HUES48 (cell line): ENCODE data around the gene KRTAP10-8.
"Not testable (repeated sequence)": the region's sequence is repeated elsewhere in the genome, so short reads cannot be mapped to it uniquely, and the experiment has no call there.

Experiments used
- H3K27ac ChIP-seq: one replicate; pipeline ENCODE4 v1.7.0; 2013; ENCODE audit warnings: low read depth, low read length, inconsistent platforms
- H3K27me3 ChIP-seq: 2 replicates; pipeline ENCODE4 v1.6.1; 2013; ENCODE audit warnings: mild to moderate bottlenecking, low read length; ENCODE audit not compliant: control insufficient read depth, insufficient read depth
- H3K36me3 ChIP-seq: 2 replicates; pipeline ENCODE4 v1.6.1; 2013; ENCODE audit warnings: low read length; ENCODE audit not compliant: control insufficient read depth, insufficient read depth
- H3K4me1 ChIP-seq: 2 replicates; pipeline ENCODE4 v1.6.1; 2013; ENCODE audit warnings: mild to moderate bottlenecking, low read length; ENCODE audit not compliant: control insufficient read depth, insufficient read depth
- H3K4me3 ChIP-seq: 2 replicates; pipeline ENCODE4 v1.5.1; 2013; ENCODE audit warnings: mild to moderate bottlenecking, low read depth, low read length
- H3K9ac ChIP-seq: 2 replicates; pipeline ENCODE4 v1.6.1; 2013; ENCODE audit warnings: mild to moderate bottlenecking, low read depth, low read length, moderate library complexity
- H3K9me3 ChIP-seq: 2 replicates; pipeline ENCODE4 v1.6.1; 2013; ENCODE audit warnings: low read length; ENCODE audit not compliant: control insufficient read depth, insufficient read depth

Gene KRTAP10-8

GRCh38 chr21:44591801-44592130, 20.1 kb upstream of the KRTAP10-8 start:
- H3K4me1 ChIP-seq: peaks cover 12% of the 10 kb centered on the region
- not testable (repeated sequence) for H3K9ac ChIP-seq, H3K36me3 ChIP-seq, H3K27me3 ChIP-seq, H3K27ac ChIP-seq, H3K4me3 ChIP-seq, H3K9me3 ChIP-seq

GRCh38 chr21:44592446-44593311, 19.2 kb upstream of the KRTAP10-8 start, which contains the start of gene KRTAP10-6:
TSS of gene KRTAP10-6 (minus strand) at chr21:44592505. CDS start at chr21:44592484, 21 bp downstream.
- no peak within 1 kb of the TSS for H3K9ac ChIP-seq
- no peaks in the 10 kb centered on the region for H3K27me3 ChIP-seq
- H3K9me3 ChIP-seq: no peaks in the 10 kb centered on the region
- peaks cover 14% of the 10 kb centered on the region for H3K4me1 ChIP-seq
- H3K4me3 ChIP-seq: no peak within 1 kb of the TSS
- H3K27ac ChIP-seq: no peak within 1 kb of the TSS
- no peaks in the 10 kb centered on the region for H3K36me3 ChIP-seq

- H3K27ac ChIP-seq: no peak overlapping the region
- H3K9ac ChIP-seq: no peak overlapping the region
- H3K4me3 ChIP-seq: no peak overlapping the region
- H3K36me3 ChIP-seq: no peaks in the 10 kb centered on the region
- H3K27me3 ChIP-seq: no peaks in the 10 kb centered on the region
- H3K4me1 ChIP-seq: peaks cover 25% of the 10 kb centered on the region
- no peaks in the 10 kb centered on the region for H3K9me3 ChIP-seq
These were observed 18.1 kb upstream of the KRTAP10-8 start for GRCh38 chr21:44593598-44594405.

GRCh38 chr21:44594406-44594916, 17.4 kb upstream of the KRTAP10-8 start:
- Histone ChIP-seq H3K4me3 (no peak overlapping the region), H3K9ac (no peak overlapping the region), H3K27me3 (no peaks in the 10 kb centered on the region), H3K27ac (no peak overlapping the region), H3K4me1 (peaks cover 26% of the 10 kb centered on the region), H3K9me3 (no peaks in the 10 kb centered on the region), H3K36me3 (no peaks in the 10 kb centered on the region)

GRCh38 chr21:44595524-44595923, 16.4 kb upstream of the KRTAP10-8 start:
- Histone ChIP-seq H3K4me3 (no peak overlapping the region), H3K9me3 (no peaks in the 10 kb centered on the region), H3K27me3 (no peaks in the 10 kb centered on the region), H3K4me1 (peaks cover 26% of the 10 kb centered on the region), H3K27ac (no peak overlapping the region), H3K36me3 (no peaks in the 10 kb centered on the region), H3K9ac (no peak overlapping the region)

GRCh38 chr21:44596068-44596725, 15.7 kb upstream of the KRTAP10-8 start:
- H3K27me3 ChIP-seq: no peaks in the 10 kb centered on the region
- H3K4me1 ChIP-seq: peaks cover 26% of the 10 kb centered on the region
- H3K27ac ChIP-seq: no peak overlapping the region

GRCh38 chr21:44598061-44598460, 13.8 kb upstream of the KRTAP10-8 start:
- Histone ChIP-seq H3K4me3 (no peak overlapping the region), H3K9me3 (no peaks in the 10 kb centered on the region), H3K36me3 (no peaks in the 10 kb centered on the region), H3K27me3 (no peaks in the 10 kb centered on the region), H3K4me1 (peaks cover 23% of the 10 kb centered on the region), H3K27ac (peak overlapping the region; percentile 65), H3K9ac (peak overlapping the region; percentile 25; the same call in 1 of the 2 replicates)

More at GRCh38 chr21:44596068-44596725, 15.7 kb upstream of the KRTAP10-8 start:
- Histone ChIP-seq H3K4me3 (no peak overlapping the region), H3K9ac (no peak overlapping the region), H3K36me3 (no peaks in the 10 kb centered on the region), H3K9me3 (no peaks in the 10 kb centered on the region)

GRCh38 chr21:44599264-44600029, 12.4 kb upstream of the KRTAP10-8 start:
- no peaks in the 10 kb centered on the region for H3K36me3 ChIP-seq
- H3K27ac ChIP-seq: no peak overlapping the region
- no peaks in the 10 kb centered on the region for H3K9me3 ChIP-seq
- no peaks in the 10 kb centered on the region for H3K27me3 ChIP-seq
- no peak overlapping the region for H3K4me3 ChIP-seq
- H3K4me1 ChIP-seq: peaks cover 14% of the 10 kb centered on the region
- no peak overlapping the region for H3K9ac ChIP-seq

GRCh38 chr21:44600118-44600978, 11.5 kb upstream of the KRTAP10-8 start, which contains the start of gene KRTAP10-7:
TSS of gene KRTAP10-7 (plus strand) at chr21:44600597. CDS start at chr21:44600622, 25 bp downstream.
- H3K27ac ChIP-seq, H3K27me3 ChIP-seq: not testable (repeated sequence)
- peaks cover 14% of the 10 kb centered on the region for H3K4me1 ChIP-seq

More at GRCh38 chr21:44600118-44600978, 11.5 kb upstream of the KRTAP10-8 start, which contains the start of gene KRTAP10-7:
- not testable (repeated sequence) for H3K9ac ChIP-seq, H3K4me3 ChIP-seq, H3K9me3 ChIP-seq, H3K36me3 ChIP-seq
